ENCODE results near the gene OLA1.

DNA sequence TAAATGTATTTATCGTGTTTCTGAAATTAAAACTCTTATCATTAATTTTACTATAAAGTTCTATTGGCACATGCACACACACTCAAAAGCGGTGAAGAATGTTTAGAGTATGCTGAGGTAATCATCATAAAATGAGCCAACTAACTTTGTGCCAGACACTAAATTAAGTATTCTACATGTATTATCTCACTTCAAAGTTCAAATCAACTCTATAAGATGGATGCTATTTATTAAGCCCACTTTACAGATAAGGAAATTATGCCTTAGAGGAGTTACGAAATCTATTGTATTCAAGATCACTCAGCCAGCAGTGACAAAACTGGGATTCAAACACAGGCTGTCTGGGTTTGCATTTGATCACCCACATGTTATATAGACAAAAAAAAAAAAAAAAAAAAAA is 24.9 kb downstream of the OLA1 start:
- TF ChIP-seq YY1 (IDR thresholded peaks at IDR 0.05; ENCODE audit: low read depth) = no peak
- TF ChIP-seq TAF1 (IDR thresholded peaks at IDR 0.05; ENCODE audit: low read depth) = no peak
- no peak for TF ChIP-seq EP300 (IDR thresholded peaks at IDR 0.05; ENCODE audit: borderline replicate concordance)
- no peak for TF ChIP-seq ZBTB7A (IDR thresholded peaks at IDR 0.05; ENCODE audit: low read depth)
